ENCODE data around the gene ERCC6L2.

DNA sequence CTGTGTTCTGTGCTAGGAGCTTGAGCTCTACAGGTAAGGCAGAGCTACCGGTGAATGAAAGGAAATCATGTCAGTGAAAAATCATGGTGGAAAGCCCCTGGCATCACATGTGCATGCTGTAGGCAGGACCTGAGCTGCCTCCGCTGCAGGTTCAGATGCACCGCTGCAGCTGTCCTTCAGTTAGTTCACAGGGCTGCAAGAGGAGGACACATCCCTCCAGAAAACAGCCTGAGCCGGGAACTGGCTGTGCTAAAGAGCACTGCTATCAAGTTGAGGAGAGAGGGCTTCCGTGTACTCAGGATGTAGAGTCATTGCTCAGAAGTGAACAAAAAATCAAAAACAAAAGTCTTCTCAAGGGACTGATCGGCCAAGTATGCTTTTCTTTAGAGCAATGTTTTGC is 138.6 kb downstream of the ERCC6L2 start:
- TF ChIP-seq, protein P1, sequence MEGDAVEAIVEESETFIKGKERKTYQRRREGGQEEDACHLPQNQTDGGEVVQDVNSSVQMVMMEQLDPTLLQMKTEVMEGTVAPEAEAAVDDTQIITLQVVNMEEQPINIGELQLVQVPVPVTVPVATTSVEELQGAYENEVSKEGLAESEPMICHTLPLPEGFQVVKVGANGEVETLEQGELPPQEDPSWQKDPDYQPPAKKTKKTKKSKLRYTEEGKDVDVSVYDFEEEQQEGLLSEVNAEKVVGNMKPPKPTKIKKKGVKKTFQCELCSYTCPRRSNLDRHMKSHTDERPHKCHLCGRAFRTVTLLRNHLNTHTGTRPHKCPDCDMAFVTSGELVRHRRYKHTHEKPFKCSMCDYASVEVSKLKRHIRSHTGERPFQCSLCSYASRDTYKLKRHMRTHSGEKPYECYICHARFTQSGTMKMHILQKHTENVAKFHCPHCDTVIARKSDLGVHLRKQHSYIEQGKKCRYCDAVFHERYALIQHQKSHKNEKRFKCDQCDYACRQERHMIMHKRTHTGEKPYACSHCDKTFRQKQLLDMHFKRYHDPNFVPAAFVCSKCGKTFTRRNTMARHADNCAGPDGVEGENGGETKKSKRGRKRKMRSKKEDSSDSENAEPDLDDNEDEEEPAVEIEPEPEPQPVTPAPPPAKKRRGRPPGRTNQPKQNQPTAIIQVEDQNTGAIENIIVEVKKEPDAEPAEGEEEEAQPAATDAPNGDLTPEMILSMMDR (IDR thresholded peaks at IDR 0.05) = no peak
- TF ChIP-seq SIN3A (IDR thresholded peaks at IDR 0.05; ENCODE audit: borderline replicate concordance, insufficient read depth, low read depth, low read length) = no peak
- TF ChIP-seq POLR2AphosphoS5 (IDR thresholded peaks at IDR 0.05; ENCODE audit: low read depth, low read length) = no peak
